Measurements from ENCODE around the gene RALBP1.
"Not testable (repeated sequence)": the region's sequence is repeated elsewhere in the genome, so short reads cannot be mapped to it uniquely, and the experiment has no call there.

Gene RALBP1

GRCh38 chr18:9474983-9475642, at the start of gene RALBP1:
Gene RALBP1, plus strand, starts transcription at chr18:9475513. Its CDS starts 37,533 bp downstream, at chr18:9513046.
- H3K4me3 Mint-ChIP-seq = peak within 1 kb of the TSS; percentile 86
- peaks cover 23% of the 10 kb centered on the region for H3K4me1 Mint-ChIP-seq (ENCODE audit: low read depth)
- DNase-seq (ENCODE audit: low spot score) = peak; percentile 100
- H3K27ac Mint-ChIP-seq = peak within 1 kb of the TSS; percentile 95
- H3K36me3 Mint-ChIP-seq (ENCODE audit: low read depth) = peaks cover 13% of the 10 kb centered on the region
- H3K27me3 Mint-ChIP-seq (ENCODE audit: low read depth) = peaks cover 27% of the 10 kb centered on the region
- H3K9me3 Mint-ChIP-seq = no peaks in the 10 kb centered on the region

GRCh38 chr18:9426753-9427152, 48.6 kb upstream of the RALBP1 start:
- no peak overlapping the region for H3K4me3 Mint-ChIP-seq
- no peak for DNase-seq (ENCODE audit: low spot score)
- no peaks in the 10 kb centered on the region for H3K36me3 Mint-ChIP-seq (ENCODE audit: low read depth)
- no peaks in the 10 kb centered on the region for H3K27me3 Mint-ChIP-seq (ENCODE audit: low read depth)
- no peaks in the 10 kb centered on the region for H3K9me3 Mint-ChIP-seq
- no peak overlapping the region for H3K27ac Mint-ChIP-seq
- no peaks in the 10 kb centered on the region for H3K4me1 Mint-ChIP-seq (ENCODE audit: low read depth)

GRCh38 chr18:9428301-9428706, 47.0 kb upstream of the RALBP1 start:
- no peaks in the 10 kb centered on the region for H3K9me3 Mint-ChIP-seq
- no peaks in the 10 kb centered on the region for H3K4me1 Mint-ChIP-seq (ENCODE audit: low read depth)
- H3K27me3 Mint-ChIP-seq (ENCODE audit: low read depth) = no peaks in the 10 kb centered on the region
- no peak overlapping the region for H3K4me3 Mint-ChIP-seq
- H3K36me3 Mint-ChIP-seq (ENCODE audit: low read depth) = no peaks in the 10 kb centered on the region
- DNase-seq (ENCODE audit: low spot score) = no peak
- no peak overlapping the region for H3K27ac Mint-ChIP-seq

- DNase-seq (ENCODE audit: low spot score) = no peak
- Mint-ChIP-seq H3K4me1 (ENCODE audit: low read depth) (no peaks in the 10 kb centered on the region), H3K9me3 (no peaks in the 10 kb centered on the region), H3K4me3 (no peak overlapping the region), H3K36me3 (ENCODE audit: low read depth) (no peaks in the 10 kb centered on the region), H3K27me3 (ENCODE audit: low read depth) (no peaks in the 10 kb centered on the region), H3K27ac (no peak overlapping the region)
Measured at GRCh38 chr18:9428862-9429661, 46.3 kb upstream of the RALBP1 start.

GRCh38 chr18:9429662-9429993, 45.7 kb upstream of the RALBP1 start:
- Mint-ChIP-seq H3K27me3 (ENCODE audit: low read depth) (no peaks in the 10 kb centered on the region), H3K4me1 (ENCODE audit: low read depth) (no peaks in the 10 kb centered on the region), H3K36me3 (ENCODE audit: low read depth) (no peaks in the 10 kb centered on the region), H3K9me3 (no peaks in the 10 kb centered on the region), H3K4me3 (no peak overlapping the region), H3K27ac (no peak overlapping the region)
- no peak for DNase-seq (ENCODE audit: low spot score)

GRCh38 chr18:9430315-9430714, 45.0 kb upstream of the RALBP1 start:
- H3K4me3 Mint-ChIP-seq; DNase-seq (ENCODE audit: low spot score); H3K27ac Mint-ChIP-seq; H3K4me1 Mint-ChIP-seq (ENCODE audit: low read depth); H3K9me3 Mint-ChIP-seq; H3K27me3 Mint-ChIP-seq (ENCODE audit: low read depth); H3K36me3 Mint-ChIP-seq (ENCODE audit: low read depth): not testable (repeated sequence)

GRCh38 chr18:9431296-9431695, 44.0 kb upstream of the RALBP1 start:
- Mint-ChIP-seq H3K4me3 (no peak overlapping the region), H3K36me3 (ENCODE audit: low read depth) (no peaks in the 10 kb centered on the region), H3K4me1 (ENCODE audit: low read depth) (no peaks in the 10 kb centered on the region), H3K27me3 (ENCODE audit: low read depth) (no peaks in the 10 kb centered on the region), H3K9me3 (no peaks in the 10 kb centered on the region), H3K27ac (no peak overlapping the region)
- DNase-seq (ENCODE audit: low spot score) = no peak

GRCh38 chr18:9433122-9433521, 42.2 kb upstream of the RALBP1 start:
- not testable (repeated sequence) for H3K9me3 Mint-ChIP-seq; H3K27me3 Mint-ChIP-seq (ENCODE audit: low read depth); H3K27ac Mint-ChIP-seq; H3K4me1 Mint-ChIP-seq (ENCODE audit: low read depth); H3K36me3 Mint-ChIP-seq (ENCODE audit: low read depth); DNase-seq (ENCODE audit: low spot score); H3K4me3 Mint-ChIP-seq

- H3K4me1 Mint-ChIP-seq (ENCODE audit: low read depth) = no peaks in the 10 kb centered on the region
- no peak overlapping the region for H3K27ac Mint-ChIP-seq
- no peaks in the 10 kb centered on the region for H3K9me3 Mint-ChIP-seq
- no peaks in the 10 kb centered on the region for H3K36me3 Mint-ChIP-seq (ENCODE audit: low read depth)
- H3K4me3 Mint-ChIP-seq = no peak overlapping the region
- DNase-seq (ENCODE audit: low spot score) = no peak
- no peaks in the 10 kb centered on the region for H3K27me3 Mint-ChIP-seq (ENCODE audit: low read depth)
Measured at GRCh38 chr18:9433671-9434121, 41.6 kb upstream of the RALBP1 start.

GRCh38 chr18:9434122-9434701, 41.1 kb upstream of the RALBP1 start:
- Mint-ChIP-seq H3K4me1 (ENCODE audit: low read depth) (no peaks in the 10 kb centered on the region), H3K4me3 (no peak overlapping the region), H3K9me3 (no peaks in the 10 kb centered on the region), H3K36me3 (ENCODE audit: low read depth) (no peaks in the 10 kb centered on the region), H3K27ac (no peak overlapping the region), H3K27me3 (ENCODE audit: low read depth) (no peaks in the 10 kb centered on the region)
- no peak for DNase-seq (ENCODE audit: low spot score)

GRCh38 chr18:9435041-9435440, 40.3 kb upstream of the RALBP1 start:
- no peaks in the 10 kb centered on the region for H3K4me1 Mint-ChIP-seq (ENCODE audit: low read depth)
- no peaks in the 10 kb centered on the region for H3K36me3 Mint-ChIP-seq (ENCODE audit: low read depth)
- H3K27ac Mint-ChIP-seq = no peak overlapping the region
- H3K27me3 Mint-ChIP-seq (ENCODE audit: low read depth) = no peaks in the 10 kb centered on the region
- no peak overlapping the region for H3K4me3 Mint-ChIP-seq
- no peak for DNase-seq (ENCODE audit: low spot score)
- no peaks in the 10 kb centered on the region for H3K9me3 Mint-ChIP-seq

GRCh38 chr18:9436206-9436929, 38.9 kb upstream of the RALBP1 start:
- H3K9me3 Mint-ChIP-seq = no peaks in the 10 kb centered on the region
- H3K27me3 Mint-ChIP-seq (ENCODE audit: low read depth) = peaks cover 3% of the 10 kb centered on the region
- no peak for DNase-seq (ENCODE audit: low spot score)
- no peaks in the 10 kb centered on the region for H3K4me1 Mint-ChIP-seq (ENCODE audit: low read depth)
- H3K4me3 Mint-ChIP-seq = no peak overlapping the region
- H3K36me3 Mint-ChIP-seq (ENCODE audit: low read depth) = no peaks in the 10 kb centered on the region
- no peak overlapping the region for H3K27ac Mint-ChIP-seq

GRCh38 chr18:9437021-9437437, 38.3 kb upstream of the RALBP1 start:
- no peak overlapping the region for H3K4me3 Mint-ChIP-seq
- H3K9me3 Mint-ChIP-seq = no peaks in the 10 kb centered on the region
- DNase-seq (ENCODE audit: low spot score) = no peak
- no peaks in the 10 kb centered on the region for H3K36me3 Mint-ChIP-seq (ENCODE audit: low read depth)
- peaks cover 6% of the 10 kb centered on the region for H3K27me3 Mint-ChIP-seq (ENCODE audit: low read depth)
- H3K4me1 Mint-ChIP-seq (ENCODE audit: low read depth) = no peaks in the 10 kb centered on the region
- no peak overlapping the region for H3K27ac Mint-ChIP-seq

- H3K27ac Mint-ChIP-seq = no peak overlapping the region
- DNase-seq (ENCODE audit: low spot score) = no peak
- H3K4me3 Mint-ChIP-seq = no peak overlapping the region
- H3K9me3 Mint-ChIP-seq = no peaks in the 10 kb centered on the region
- H3K27me3 Mint-ChIP-seq (ENCODE audit: low read depth) = peaks cover 7% of the 10 kb centered on the region
- H3K36me3 Mint-ChIP-seq (ENCODE audit: low read depth) = no peaks in the 10 kb centered on the region
- no peaks in the 10 kb centered on the region for H3K4me1 Mint-ChIP-seq (ENCODE audit: low read depth)
Measured at GRCh38 chr18:9437672-9438071, 37.6 kb upstream of the RALBP1 start.
